HG03469 (cell line): ENCODE measurements around the gene RNF150.

Experiments
- ATAC-seq: cut with Tn5 transposase; IDR thresholded peaks from one replicate; pipeline ENCODE4 v1.9.1; 2021; ENCODE audit warnings: mild to moderate bottlenecking, moderate library complexity, moderate number of reproducible peaks; ENCODE audit not compliant: unreplicated experiment

Gene RNF150

DNA sequence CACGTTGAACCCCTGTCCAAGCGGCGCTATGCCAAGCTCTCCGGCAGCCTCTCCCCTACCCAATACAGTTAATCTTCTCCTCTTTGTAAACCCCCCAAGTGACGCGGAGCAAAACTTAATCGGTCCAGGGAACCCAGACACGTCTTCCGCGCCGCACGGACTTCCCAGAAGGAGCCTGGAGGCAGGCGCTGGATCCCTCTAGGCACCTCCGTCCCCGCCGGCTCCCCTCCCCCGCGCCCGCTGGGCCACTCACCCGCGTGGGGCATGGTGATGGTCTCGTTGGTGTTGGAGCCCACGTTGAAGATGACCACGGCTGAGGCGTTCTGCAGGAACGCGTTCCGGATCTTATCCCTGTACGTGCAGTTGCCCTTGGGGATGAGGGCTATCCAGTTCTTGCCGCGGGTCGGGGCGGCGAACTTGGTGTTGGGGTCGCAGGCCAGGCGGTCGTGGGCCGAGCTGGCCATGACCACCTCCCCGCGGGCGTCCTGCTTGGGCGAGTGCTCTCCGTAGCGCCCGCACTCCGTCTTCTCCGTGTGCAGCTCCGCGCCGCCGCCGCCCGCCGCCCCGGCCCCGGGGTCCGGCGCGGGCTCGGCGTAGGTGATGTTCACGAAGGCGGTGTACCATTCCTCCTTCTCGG is 1.1 kb downstream of the RNF150 start:
- no peak for ATAC-seq

- ATAC-seq = no peak
These were observed 1.6 kb downstream of the RNF150 start for GRCh38 chr4:141131723-141132071.

- ATAC-seq = no peak
These were observed 2.2 kb downstream of the RNF150 start for GRCh38 chr4:141130947-141131605.

- no peak for ATAC-seq
These were observed 5.4 kb downstream of the RNF150 start for GRCh38 chr4:141127884-141128283.

DNA sequence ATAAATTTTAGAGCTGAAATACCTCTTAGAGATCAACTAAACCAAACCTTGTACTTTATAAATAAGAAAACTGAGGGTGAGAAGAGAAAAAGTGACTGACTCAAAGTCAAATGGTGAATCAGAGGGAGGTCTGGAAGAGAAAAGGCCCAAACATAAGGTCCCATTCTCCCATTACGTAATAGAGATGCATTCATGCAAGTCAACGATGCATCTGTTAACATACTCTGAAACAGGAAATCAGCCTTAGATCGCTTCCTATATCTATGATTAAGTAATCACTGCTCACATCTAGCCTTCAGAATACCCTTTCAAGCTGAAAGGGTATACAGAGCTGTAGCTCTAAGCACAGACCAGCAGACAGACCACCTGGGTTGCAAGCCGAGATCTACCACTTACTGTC is 6.5 kb downstream of the RNF150 start:
- no peak for ATAC-seq

GRCh38 chr4:141124224-141124623 is 9.0 kb downstream of the RNF150 start:
- ATAC-seq = no peak

DNA sequence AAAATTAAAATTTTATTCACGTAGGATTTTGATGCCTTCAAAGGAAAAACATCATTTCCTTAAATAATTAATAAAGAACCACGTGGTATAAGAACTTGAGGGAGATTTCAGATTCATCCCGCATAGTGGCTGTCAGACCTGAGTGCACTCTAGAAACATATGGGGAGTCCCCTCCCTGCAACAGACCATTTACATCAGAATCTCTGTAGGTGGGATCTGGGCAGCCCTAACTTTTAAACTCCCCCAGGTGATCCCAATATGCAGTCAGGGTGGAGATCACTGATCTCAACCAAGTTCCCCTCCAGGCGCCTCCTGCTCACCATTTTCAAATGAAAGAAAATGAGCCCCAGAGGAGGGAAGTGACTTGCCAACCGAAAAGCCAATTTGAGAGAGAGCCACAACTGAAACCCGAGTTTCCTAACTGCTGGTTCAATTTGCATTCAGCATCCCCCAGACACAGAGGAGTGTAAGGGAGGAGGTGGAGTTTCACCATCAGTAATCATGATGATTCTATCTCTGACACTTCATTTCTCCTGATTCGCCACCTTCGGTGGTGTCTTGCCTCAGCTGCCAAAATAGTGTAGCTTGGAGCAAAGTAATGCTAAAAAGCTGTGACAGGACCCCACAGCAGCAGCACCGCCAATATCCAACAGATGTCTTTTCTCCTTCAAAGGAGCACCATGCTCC is 11.4 kb downstream of the RNF150 start:
- ATAC-seq = no peak

DNA sequence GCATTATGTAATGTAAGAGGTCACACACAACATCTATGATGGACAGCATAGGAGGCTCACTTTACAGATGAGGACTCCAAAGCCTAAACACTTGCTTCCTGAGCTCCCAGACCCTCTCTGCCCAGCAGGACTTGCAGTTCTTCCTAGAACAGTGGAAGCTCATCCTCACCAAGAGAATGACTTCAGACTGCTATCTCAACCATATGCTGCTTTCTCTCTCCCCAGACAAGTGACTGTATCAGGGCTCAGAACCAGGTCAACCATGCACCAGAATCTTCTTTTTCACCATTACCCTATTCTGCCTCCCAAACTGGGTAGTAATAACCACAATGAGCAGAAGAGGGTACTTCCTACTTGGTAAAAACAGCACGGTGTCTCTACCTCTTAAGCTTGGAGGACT is 12.2 kb downstream of the RNF150 start:
- no peak for ATAC-seq

DNA sequence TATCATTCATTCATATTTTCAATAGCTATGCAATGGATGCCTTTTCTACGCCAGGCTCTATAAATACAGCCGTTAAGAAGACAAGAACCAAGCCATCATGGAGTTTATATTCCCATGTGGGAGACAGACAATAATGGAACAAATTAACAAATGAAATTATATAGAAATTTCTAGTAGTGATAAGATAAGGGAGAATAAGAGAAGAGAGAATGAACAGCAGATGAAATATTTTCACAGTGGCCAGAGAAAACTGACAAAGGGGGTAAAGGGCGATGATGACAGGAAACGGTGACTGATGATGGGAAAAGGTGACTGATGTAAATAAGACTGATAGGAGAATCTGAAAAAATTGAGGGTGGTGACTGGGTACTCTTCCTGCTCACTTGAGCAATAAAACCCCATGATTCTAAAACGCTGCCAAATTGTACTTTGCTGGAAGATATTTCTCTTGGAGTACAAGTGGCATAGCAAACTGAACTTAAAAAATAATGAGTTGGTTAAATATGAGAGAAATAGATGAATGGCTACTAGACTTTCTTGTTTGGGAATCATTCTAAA is 13.2 kb downstream of the RNF150 start:
- ATAC-seq = no peak

DNA sequence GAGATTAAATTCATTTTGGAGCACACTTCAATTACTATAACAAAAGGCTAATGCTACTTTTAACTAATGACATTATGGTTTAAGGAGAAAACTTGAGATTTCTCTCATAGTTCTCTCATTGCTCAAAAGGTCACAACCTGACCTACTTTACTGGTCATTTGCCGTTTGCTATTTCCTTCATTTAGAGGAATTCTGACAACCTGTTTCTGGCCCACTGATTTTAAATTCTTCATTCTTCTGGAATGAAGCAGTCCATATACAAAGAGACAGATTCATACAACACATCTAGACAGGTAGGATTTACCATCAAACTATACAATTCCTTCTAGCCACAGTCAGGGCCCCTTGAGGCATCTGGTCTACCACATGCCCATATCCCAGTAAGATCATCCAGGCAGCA is 14.2 kb downstream of the RNF150 start:
- no peak for ATAC-seq

DNA sequence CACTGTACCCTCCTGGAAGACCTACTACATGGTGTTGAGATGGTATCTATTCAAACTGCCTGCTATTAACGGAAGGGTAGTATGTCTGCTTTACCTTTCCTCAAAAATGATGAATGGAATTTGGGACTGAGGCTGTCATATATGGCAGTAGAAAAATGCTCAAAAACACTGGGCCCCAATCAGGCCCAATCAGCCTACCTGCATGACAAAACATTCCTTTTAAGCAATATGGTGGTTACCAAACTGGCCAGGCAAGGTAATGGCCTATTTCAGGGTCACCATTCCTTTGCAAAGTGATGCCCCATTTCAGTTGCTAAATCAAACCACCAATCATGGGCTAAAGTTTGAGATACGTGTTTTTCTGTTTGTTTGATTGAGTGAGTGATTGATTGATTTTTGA is 14.9 kb downstream of the RNF150 start:
- ATAC-seq = no peak

GRCh38 chr4:141117935-141118334 is 15.3 kb downstream of the RNF150 start:
- ATAC-seq = no peak

DNA sequence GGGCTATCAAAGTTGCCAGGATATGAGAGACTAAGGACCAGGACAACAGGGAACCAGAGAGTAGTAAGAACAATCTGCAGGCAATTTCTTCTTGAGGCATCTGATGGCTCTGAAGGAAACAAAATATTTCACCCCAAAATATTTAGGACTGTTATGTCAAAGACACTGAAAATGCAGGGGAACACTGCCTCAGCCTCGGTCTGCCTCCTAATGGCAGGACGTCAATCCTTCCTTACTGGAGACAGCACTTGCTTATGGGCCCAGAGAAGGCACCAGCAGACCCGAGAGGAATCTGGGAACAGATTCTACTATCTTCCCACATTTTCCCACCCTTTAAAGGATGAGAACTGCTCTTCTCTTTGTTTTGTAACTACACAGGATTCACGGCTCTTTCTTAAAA is 23.3 kb downstream of the RNF150 start:
- ATAC-seq = no peak

- ATAC-seq = no peak
These were observed 25.3 kb downstream of the RNF150 start for GRCh38 chr4:141107927-141108326.

DNA sequence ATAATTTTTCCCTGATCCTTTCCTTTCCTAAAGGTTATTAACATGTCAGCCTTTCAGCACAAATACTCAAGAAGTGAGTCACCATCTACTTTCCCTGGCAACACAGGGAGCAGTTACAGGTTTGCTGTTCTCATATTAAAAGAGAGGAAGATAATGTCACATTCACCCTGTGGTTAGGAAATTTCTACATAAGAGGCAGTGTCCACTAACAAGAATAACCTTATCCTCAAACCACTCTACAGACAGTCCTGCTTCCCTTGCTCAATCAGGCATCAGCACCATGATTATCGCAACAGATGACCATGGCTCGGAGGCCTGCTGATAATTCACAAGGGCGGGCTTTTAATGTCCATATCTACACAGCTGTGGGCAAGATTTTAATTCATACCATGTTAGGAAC is 30.9 kb downstream of the RNF150 start:
- ATAC-seq = no peak

DNA sequence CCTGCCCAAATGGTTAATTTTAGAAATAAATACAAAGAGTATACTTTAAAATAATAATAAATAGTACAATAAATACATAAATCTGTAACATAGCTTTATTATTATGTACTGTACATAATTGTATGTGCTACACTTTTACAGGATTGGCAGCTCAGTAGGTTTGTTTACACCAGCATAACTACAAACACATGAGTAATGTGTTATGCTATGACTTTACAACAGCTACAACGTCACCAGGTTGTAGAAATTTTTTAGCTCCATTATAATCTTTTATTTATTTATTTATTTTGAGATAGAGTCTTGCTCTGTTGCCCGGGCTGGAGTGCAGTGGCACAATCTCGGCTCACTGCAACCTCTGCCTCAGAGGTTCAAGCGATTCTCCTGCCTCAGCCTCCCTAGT is 31.8 kb downstream of the RNF150 start:
- ATAC-seq = no peak

DNA sequence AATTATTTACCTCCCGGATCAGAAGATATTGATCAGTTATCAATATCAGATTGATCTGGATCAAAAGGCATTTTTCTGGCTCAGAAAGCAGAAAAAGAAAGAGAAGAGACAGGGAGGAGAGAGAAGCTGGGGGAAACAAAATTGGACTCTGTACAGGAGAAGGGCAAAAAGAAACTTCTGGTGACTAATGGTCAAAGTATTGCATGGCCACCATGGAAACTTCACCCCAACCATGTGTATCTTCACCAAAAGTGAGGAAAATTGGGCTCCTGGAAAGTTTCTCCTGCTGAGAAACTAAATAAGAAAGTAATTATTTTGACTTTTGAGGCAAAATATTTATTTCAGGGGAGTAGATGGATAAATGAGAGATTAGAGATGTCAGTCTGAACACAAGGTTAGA is 33.9 kb downstream of the RNF150 start:
- ATAC-seq = no peak

DNA sequence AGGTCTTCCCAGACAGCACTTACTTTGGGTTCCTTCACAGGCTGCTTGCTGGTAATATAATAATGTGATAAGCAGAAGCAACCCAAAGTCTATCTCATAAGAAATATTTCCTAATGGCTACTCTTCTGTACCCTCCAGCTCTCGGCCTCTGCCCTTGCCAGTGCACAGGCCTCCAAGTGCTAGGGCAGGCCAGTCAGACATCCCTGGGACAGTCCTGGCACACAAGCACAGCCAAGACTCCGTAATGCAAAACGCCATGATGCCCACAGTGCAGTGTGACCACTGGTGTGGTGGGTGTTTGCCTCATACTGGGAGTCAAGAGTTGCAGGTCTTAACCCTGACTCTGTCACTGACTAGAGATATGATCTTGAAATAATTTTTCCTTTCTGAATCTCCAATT is 35.1 kb downstream of the RNF150 start:
- no peak for ATAC-seq

DNA sequence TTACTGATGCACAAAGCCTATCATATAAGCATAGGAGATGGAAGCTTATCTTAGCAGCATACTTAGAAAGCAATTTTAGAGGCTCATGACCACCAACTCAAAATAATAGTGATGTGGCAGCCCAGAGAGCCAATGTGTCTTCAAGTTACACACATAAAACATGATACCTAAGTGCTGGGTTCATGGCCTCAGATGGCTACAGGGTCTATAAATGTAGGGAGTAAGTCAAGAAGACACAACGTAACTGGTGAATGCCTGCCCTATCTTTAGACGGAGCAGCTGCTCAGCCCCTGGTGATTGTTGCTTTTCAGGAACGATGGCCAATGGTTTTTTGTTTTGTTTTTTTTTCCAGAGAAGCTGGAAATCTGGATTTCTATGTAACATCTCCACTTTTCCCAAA is 42.8 kb downstream of the RNF150 start:
- ATAC-seq = no peak

DNA sequence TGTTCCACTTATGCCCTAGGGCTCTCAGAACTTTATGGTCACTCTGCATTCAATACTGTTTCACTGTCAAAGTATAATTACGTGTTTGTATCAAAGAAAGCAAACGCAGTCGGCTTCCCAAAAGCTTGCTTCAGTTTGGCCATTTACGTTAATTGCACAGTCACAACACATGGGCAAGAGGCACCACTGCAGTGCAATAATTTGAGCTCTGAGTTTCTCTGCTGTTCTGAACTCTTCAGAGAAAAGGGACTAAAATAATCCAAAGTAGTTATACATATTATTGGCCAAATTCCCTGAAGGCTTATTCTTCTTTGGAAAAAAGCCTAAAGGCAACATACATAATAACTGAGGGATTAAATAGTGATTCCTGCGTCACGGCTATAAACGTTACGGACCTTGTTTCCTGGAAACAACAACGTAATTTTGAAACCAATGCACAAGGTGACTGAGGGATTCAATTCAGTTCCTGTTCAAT is 51.3 kb downstream of the RNF150 start:
- no peak for ATAC-seq

- ATAC-seq = no peak
These were observed 52.6 kb downstream of the RNF150 start for GRCh38 chr4:141080668-141081067.

- ATAC-seq = no peak
These were observed 53.8 kb downstream of the RNF150 start for GRCh38 chr4:141079393-141079930.
